Activated CD4-positive, alpha-beta memory T cell treated with anti-CD3 and anti-CD28 coated beads for 36 hours (primary cell): ENCODE data around the gene DAPK1. TPM values are rescaled to one million over a fixed set of nuclear protein-coding genes. Genes with fewer than 3 reads are reported as not detected.

Experiments
- CTCF ChIA-PET: fragments of 350-600 bp; sonication (Branson Sonifier 250); formaldehyde crosslinking; loops from one replicate; lab custom pipeline; 2021; ENCODE audit warnings: antibody characterized with exemption, inconsistent platforms; lab: Charles Lee
- POLR2A ChIA-PET: fragments of 350-600 bp; sonication (Branson Sonifier 250); formaldehyde crosslinking; loops from one replicate; lab custom pipeline; 2021; ENCODE audit warnings: antibody characterized with exemption; lab: Charles Lee
- DNase-seq: peaks from one replicate; pipeline ENCODE4 v3.0.0-alpha.2; 2020
- H3K27ac Mint-ChIP-seq: one replicate; pipeline ENCODE4 v1.8.0; 2021; ENCODE audit warnings: mixed read lengths
- H3K27me3 Mint-ChIP-seq: one replicate; pipeline ENCODE4 v1.8.0; 2021; ENCODE audit warnings: mixed read lengths
- H3K36me3 Mint-ChIP-seq: one replicate; pipeline ENCODE4 v1.8.0; 2021; ENCODE audit warnings: mixed read lengths
- H3K4me1 Mint-ChIP-seq: one replicate; pipeline ENCODE4 v1.8.0; 2021; ENCODE audit warnings: low read depth, mixed read lengths
- H3K4me3 Mint-ChIP-seq: one replicate; pipeline ENCODE4 v1.8.0; 2021; ENCODE audit warnings: mild to moderate bottlenecking, mixed read lengths
- H3K9me3 Mint-ChIP-seq: one replicate; pipeline ENCODE4 v1.8.0; 2021; ENCODE audit warnings: mixed read lengths
- intact Hi-C: fragments of 100-400 bp; cut with micrococcal nuclease; formaldehyde crosslinking; loops from one replicate; pipeline ENCODE4 v1.15.1; 2023
- total RNA-seq, 2 experiments: library from RNA; stranded (reverse); gene quantifications; one replicate each; pipeline ENCODE4 v1.2.3, GENCODE V29; 2021

The DAPK1 gene
- total RNA-seq, 2 experiments from 2014 or later = 1.9 to 3.3 TPM

GRCh38 chr9:87581513-87581912 lies 83.8 kb downstream of the DAPK1 start:
- intact Hi-C loops = no loop called here
- no peak for DNase-seq
- Mint-ChIP-seq H3K4me1 (no peaks in the 10 kb centered on the region), H3K27ac (no peak overlapping the region), H3K36me3 (no peaks in the 10 kb centered on the region), H3K9me3 (no peaks in the 10 kb centered on the region), H3K4me3 (no peak overlapping the region), H3K27me3 (peaks cover 4% of the 10 kb centered on the region)
- POLR2A ChIA-PET = no interaction called here
- CTCF ChIA-PET = interaction anchor here (0.8 kb wide), 1 partner anchor 244 kb away, joined by 3 read pairs; no protein-coding TSS in a partner anchor

GRCh38 chr9:87581949-87582637 lies 84.4 kb downstream of the DAPK1 start:
- CTCF ChIA-PET = interaction anchor here (0.8 kb wide), 1 partner anchor 245 kb away, joined by 3 read pairs; no protein-coding TSS in a partner anchor

GRCh38 chr9:87584326-87584725 lies 86.7 kb downstream of the DAPK1 start:
- Mint-ChIP-seq H3K4me1 (no peaks in the 10 kb centered on the region), H3K27me3 (peaks cover 2% of the 10 kb centered on the region), H3K4me3 (no peak overlapping the region), H3K36me3 (no peaks in the 10 kb centered on the region), H3K9me3 (no peaks in the 10 kb centered on the region), H3K27ac (no peak overlapping the region)
- ChIA-PET POLR2A (no interaction called here), CTCF (no interaction called here)
- intact Hi-C loops = no loop called here
- DNase-seq = no peak

More at GRCh38 chr9:87581949-87582637, 84.4 kb downstream of the DAPK1 start:
- Mint-ChIP-seq H3K4me3 (no peak overlapping the region), H3K4me1 (no peaks in the 10 kb centered on the region), H3K27me3 (peaks cover 4% of the 10 kb centered on the region), H3K27ac (no peak overlapping the region), H3K9me3 (no peaks in the 10 kb centered on the region), H3K36me3 (no peaks in the 10 kb centered on the region)
- DNase-seq = no peak
- POLR2A ChIA-PET = no interaction called here
- intact Hi-C loops = no loop called here

GRCh38 chr9:87585123-87585855 lies 87.6 kb downstream of the DAPK1 start:
- H3K4me1 Mint-ChIP-seq = no peaks in the 10 kb centered on the region
- no peaks in the 10 kb centered on the region for H3K9me3 Mint-ChIP-seq
- no peak overlapping the region for H3K4me3 Mint-ChIP-seq
- DNase-seq = no peak
- ChIA-PET CTCF (interaction anchor here (0.6 kb wide), 1 partner anchor 71 kb away, joined by 3 read pairs; no protein-coding TSS in a partner anchor), POLR2A (no interaction called here)
- H3K27me3 Mint-ChIP-seq = peaks cover 2% of the 10 kb centered on the region
- H3K36me3 Mint-ChIP-seq = no peaks in the 10 kb centered on the region
- H3K27ac Mint-ChIP-seq = no peak overlapping the region
- intact Hi-C loops = no loop called here

GRCh38 chr9:87586731-87587355 lies 89.2 kb downstream of the DAPK1 start:
- Mint-ChIP-seq H3K4me1 (no peaks in the 10 kb centered on the region), H3K4me3 (no peak overlapping the region), H3K27me3 (no peaks in the 10 kb centered on the region), H3K27ac (no peak overlapping the region), H3K36me3 (no peaks in the 10 kb centered on the region), H3K9me3 (no peaks in the 10 kb centered on the region)
- DNase-seq = no peak
- intact Hi-C loops = no loop called here
- ChIA-PET CTCF (no interaction called here), POLR2A (no interaction called here)

- intact Hi-C loops = no loop called here
- Mint-ChIP-seq H3K27ac (no peak overlapping the region), H3K4me3 (no peak overlapping the region)
Observed at GRCh38 chr9:87587356-87587745, 89.7 kb downstream of the DAPK1 start.

GRCh38 chr9:87587864-87588263 lies 90.2 kb downstream of the DAPK1 start:
- H3K4me1 Mint-ChIP-seq = no peaks in the 10 kb centered on the region
- no peaks in the 10 kb centered on the region for H3K27me3 Mint-ChIP-seq
- POLR2A ChIA-PET = no interaction called here
- no peak for DNase-seq
- intact Hi-C loops = no loop called here
- CTCF ChIA-PET = no interaction called here
- H3K4me3 Mint-ChIP-seq = no peak overlapping the region
- no peaks in the 10 kb centered on the region for H3K36me3 Mint-ChIP-seq
- no peaks in the 10 kb centered on the region for H3K9me3 Mint-ChIP-seq
- H3K27ac Mint-ChIP-seq = no peak overlapping the region

More at GRCh38 chr9:87587356-87587745, 89.7 kb downstream of the DAPK1 start:
- Mint-ChIP-seq H3K4me1 (no peaks in the 10 kb centered on the region), H3K9me3 (no peaks in the 10 kb centered on the region), H3K36me3 (no peaks in the 10 kb centered on the region), H3K27me3 (no peaks in the 10 kb centered on the region)
- ChIA-PET CTCF (no interaction called here), POLR2A (no interaction called here)
- DNase-seq = no peak

GRCh38 chr9:87588339-87588738 lies 90.7 kb downstream of the DAPK1 start:
- DNase-seq = no peak
- intact Hi-C loops = no loop called here
- no peaks in the 10 kb centered on the region for H3K36me3 Mint-ChIP-seq
- ChIA-PET CTCF (no interaction called here), POLR2A (interaction anchor here (0.6 kb wide), 1 partner anchor 15 kb away, joined by 3 read pairs; no protein-coding TSS in a partner anchor)
- H3K4me1 Mint-ChIP-seq = no peaks in the 10 kb centered on the region
- H3K27me3 Mint-ChIP-seq = no peaks in the 10 kb centered on the region
- H3K27ac Mint-ChIP-seq = no peak overlapping the region
- H3K9me3 Mint-ChIP-seq = no peaks in the 10 kb centered on the region
- no peak overlapping the region for H3K4me3 Mint-ChIP-seq

- H3K4me1 Mint-ChIP-seq = no peaks in the 10 kb centered on the region
- ChIA-PET POLR2A (no interaction called here), CTCF (interaction anchor here (0.6 kb wide), 1 partner anchor 92 kb away, joined by 3 read pairs; no protein-coding TSS in a partner anchor)
- H3K27ac Mint-ChIP-seq = no peak overlapping the region
- no peaks in the 10 kb centered on the region for H3K36me3 Mint-ChIP-seq
- DNase-seq = no peak
- H3K4me3 Mint-ChIP-seq = no peak overlapping the region
- intact Hi-C loops = no loop called here
- no peaks in the 10 kb centered on the region for H3K27me3 Mint-ChIP-seq
- H3K9me3 Mint-ChIP-seq = no peaks in the 10 kb centered on the region
Observed at GRCh38 chr9:87590996-87591395, 93.3 kb downstream of the DAPK1 start.

GRCh38 chr9:87592554-87593358 lies 95.1 kb downstream of the DAPK1 start:
- ChIA-PET POLR2A (no interaction called here), CTCF (no interaction called here)
- intact Hi-C loops = no loop called here
- no peaks in the 10 kb centered on the region for H3K4me1 Mint-ChIP-seq
- no peaks in the 10 kb centered on the region for H3K9me3 Mint-ChIP-seq
- DNase-seq = no peak
- H3K36me3 Mint-ChIP-seq = no peaks in the 10 kb centered on the region
- no peak overlapping the region for H3K4me3 Mint-ChIP-seq
- no peaks in the 10 kb centered on the region for H3K27me3 Mint-ChIP-seq
- H3K27ac Mint-ChIP-seq = no peak overlapping the region

GRCh38 chr9:87593359-87593980 lies 95.8 kb downstream of the DAPK1 start:
- H3K9me3 Mint-ChIP-seq = no peaks in the 10 kb centered on the region
- CTCF ChIA-PET = no interaction called here
- no peak overlapping the region for H3K27ac Mint-ChIP-seq
- POLR2A ChIA-PET = no interaction called here
- H3K4me3 Mint-ChIP-seq = no peak overlapping the region
- intact Hi-C loops = no loop called here
- H3K27me3 Mint-ChIP-seq = peaks cover 2% of the 10 kb centered on the region
- no peaks in the 10 kb centered on the region for H3K36me3 Mint-ChIP-seq
- DNase-seq = no peak
- no peaks in the 10 kb centered on the region for H3K4me1 Mint-ChIP-seq
